NOMO-1 treated with dmso at 0.1 percent for 144 hours (cell line): Measurements from ENCODE around the gene TEC.
"Not testable (repeated sequence)": the region's sequence is repeated elsewhere in the genome, so short reads cannot be mapped to it uniquely, and the experiment has no call there.

Experiments used
- DNase-seq: peaks from one replicate; lab custom pipeline; 2025; ENCODE audit not compliant: unreplicated experiment; lab: John Stamatoyannopoulos, UW

Gene TEC

DNA sequence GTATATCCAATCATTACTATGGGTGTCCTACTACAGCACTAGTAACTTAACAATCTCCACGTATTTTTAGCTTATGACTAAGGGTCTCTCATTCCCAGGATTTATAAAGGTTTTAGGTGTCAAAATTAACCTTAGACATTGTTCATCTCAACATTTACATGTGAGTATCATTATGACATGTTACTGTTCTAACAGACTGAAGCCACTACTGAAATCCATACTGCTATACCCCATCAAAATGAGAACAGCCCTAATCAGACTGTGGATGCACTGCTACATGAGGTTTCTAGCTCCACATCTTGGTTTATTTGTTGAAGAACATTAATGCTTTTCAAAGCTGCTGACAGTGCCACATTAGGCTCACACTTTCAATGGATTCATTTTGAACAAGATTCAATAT, 100.0 kb downstream of the TEC start:
- no peak for DNase-seq

- DNase-seq, result no peak
Measured at GRCh38 chr4:48167538-48168263, 101.9 kb downstream of the TEC start.

- DNase-seq, result not testable (repeated sequence)
Measured at GRCh38 chr4:48164561-48164960, 105.1 kb downstream of the TEC start.

GRCh38 chr4:48163746-48164145, 105.9 kb downstream of the TEC start:
- DNase-seq, result no peak

GRCh38 chr4:48162162-48162561, 107.5 kb downstream of the TEC start:
- DNase-seq, result no peak

- DNase-seq, result no peak
Measured at GRCh38 chr4:48157271-48157670, 112.4 kb downstream of the TEC start.

- DNase-seq, result no peak
Measured at GRCh38 chr4:48156423-48156822, 113.2 kb downstream of the TEC start.

GRCh38 chr4:48153791-48154550, 115.7 kb downstream of the TEC start:
- no peak for DNase-seq

DNA sequence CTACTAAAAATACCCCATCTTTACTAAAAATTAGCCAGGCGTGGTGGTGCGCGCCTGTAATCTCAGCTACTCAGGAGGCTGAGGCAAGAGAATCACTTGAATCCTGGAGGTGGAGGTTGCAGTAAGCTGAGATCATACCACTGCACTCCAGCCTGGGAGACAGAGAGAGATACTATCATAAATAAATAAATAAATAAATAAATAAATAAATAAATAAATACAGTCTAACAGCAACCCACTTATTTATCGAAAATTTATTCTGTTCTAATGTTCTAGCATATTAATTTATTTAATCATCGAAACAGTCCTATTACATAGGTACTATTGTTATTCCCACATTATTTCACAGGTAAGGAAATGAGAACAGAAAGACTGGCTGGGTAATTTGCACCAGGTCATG, 117.4 kb downstream of the TEC start:
- no peak for DNase-seq

DNA sequence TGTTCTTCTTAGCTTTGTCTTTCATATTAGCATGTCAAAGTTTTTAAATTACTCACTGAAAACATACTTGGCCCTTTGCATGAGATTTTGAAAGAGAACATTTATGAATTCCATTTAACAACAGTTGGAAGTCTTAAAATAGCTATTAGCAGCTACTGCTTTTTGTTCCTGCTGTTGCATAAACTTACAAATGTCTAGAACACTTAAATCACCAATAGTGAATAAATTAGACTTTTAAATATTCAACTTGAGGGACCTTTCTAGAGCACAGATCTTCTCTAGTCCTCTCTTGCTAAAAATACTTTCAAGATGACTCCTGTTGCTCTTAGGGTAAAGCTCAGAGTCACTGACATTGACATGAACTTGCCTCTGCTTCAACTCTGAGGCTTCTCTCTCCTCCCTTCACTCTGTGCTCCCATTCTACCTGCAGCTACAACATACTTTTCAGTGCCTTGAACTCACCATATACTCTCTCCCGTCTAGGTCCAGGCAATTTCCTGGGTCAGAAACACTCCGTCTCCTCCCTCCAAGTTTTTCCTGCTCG, 119.7 kb downstream of the TEC start:
- DNase-seq, result no peak

DNA sequence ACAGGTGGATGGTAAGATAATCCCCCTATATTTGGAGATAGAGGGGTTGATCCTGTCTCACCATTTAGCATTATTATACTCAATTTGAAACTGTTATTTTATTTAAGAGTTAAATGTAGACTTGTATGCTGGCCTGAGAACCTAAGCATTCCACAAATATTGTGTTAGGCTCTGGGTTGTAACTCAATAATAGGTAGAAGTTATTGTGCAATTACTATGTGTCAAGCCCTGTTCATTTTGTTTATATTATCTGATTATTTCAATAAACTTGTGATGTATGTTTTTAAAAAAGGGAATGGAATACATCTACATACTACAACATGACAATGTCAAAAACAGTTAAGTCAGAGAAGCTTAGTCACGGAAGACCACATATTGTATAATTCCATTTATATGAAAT, 122.0 kb downstream of the TEC start:
- DNase-seq, result no peak

DNA sequence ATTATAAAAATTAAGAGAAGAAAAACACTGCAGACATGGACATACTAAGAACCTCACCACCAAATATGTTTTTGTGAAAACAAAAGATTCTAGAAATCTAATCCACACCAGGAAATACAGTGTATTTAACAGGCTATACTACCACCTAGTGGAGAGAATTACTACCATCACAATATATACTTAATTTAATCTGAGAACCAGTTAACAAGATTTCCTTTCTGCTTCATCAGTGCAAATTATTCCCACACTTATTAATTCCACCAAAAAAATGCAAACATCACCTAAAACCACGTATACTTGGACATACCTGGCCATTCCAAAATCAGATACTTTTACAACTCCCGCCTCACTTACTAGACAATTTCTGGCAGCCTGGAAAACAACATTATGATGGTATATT, 128.6 kb downstream of the TEC start:
- DNase-seq, result no peak

GRCh38 chr4:48139691-48140090, 129.9 kb downstream of the TEC start:
- no peak for DNase-seq

GRCh38 chr4:48138936-48139335, 130.7 kb downstream of the TEC start:
- no peak for DNase-seq

DNA sequence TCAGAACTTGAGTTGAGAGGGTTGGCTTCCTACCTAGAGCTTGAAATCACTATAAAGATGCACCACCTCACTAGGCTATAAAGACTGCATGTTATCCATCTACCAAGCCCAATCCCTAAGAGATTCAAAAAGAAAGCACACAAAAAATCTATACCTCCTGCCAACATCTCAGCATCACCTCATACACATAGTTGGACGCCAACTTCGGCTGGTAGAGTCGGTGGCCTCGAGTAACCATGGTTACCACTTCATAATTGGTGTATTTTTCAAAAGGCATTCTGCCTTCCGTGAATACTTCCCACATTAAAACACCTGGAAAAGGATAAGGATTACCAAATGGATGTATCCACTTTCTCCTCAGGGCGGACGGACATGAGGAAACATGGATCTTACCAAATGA, 131.1 kb downstream of the TEC start:
- DNase-seq, result no peak

DNA sequence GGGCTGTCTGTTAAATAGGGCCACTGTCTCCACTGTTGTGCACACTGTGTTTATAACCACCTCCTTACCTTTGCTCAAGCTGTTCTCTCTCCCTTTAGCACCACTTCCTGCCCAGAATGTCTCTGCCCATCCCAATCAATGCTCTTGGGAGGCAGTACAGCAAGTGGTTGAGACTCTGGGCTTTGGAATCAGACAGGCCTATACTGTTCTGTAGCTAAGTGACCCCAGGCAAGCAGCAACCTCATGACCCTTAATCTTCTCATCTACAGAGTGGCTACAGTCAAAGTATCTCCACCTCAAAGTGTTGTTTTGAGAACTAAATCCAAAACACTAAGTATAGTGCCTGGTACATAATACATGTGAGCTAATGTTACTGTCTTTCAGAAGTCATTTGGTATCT, 131.8 kb downstream of the TEC start:
- no peak for DNase-seq

- no peak for DNase-seq
Measured at GRCh38 chr4:48134081-48134480, 135.6 kb downstream of the TEC start, which contains the start of gene TXK. Gene TXK (minus strand): TSS chr4:48134250. CDS start chr4:48134170, 80 bp downstream.

- no peak for DNase-seq
Measured at GRCh38 chr4:48133669-48134068, 136.0 kb downstream of the TEC start.

- no peak for DNase-seq
Measured at GRCh38 chr4:48131736-48132135, 137.9 kb downstream of the TEC start.

- no peak for DNase-seq
Measured at GRCh38 chr4:48130100-48130499, 139.5 kb downstream of the TEC start.

DNA sequence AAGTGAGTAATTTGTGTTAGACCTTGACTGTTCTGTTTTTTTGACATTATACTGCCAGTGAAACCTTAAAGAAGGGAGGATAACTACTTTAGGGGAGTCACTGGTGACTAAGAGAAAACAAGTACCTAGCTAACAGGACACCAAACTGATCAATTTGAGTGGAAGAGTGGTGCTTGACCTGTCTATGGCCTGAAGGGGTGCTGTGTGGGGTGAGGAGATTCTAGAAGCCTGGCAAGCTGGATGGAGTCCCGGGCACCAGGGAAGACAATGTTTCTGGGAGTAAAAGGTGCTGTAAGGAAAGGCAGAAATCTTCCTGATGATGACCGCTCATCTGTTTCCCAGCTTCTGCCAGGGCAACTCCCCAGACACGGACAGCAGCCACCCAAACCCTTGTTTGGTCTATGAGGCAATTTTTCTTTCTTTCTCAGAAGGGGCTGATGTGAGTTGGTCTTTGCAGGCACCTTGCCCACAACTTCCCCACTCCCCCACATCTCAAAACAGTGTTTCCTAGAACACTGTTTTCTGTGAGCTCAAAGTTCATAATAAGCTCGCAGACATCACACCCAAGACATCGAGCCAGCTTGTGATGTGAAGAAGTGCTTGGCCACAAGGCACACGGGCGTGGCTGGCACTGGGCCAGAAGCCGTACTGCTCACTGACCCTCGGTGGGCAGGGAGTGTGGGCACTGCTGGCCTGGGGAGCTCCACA, 140.2 kb downstream of the TEC start:
- no peak for DNase-seq
